ENCODE measurements around the gene SLC2A4RG.

Gene SLC2A4RG

GRCh38 chr20:63742381-63743024 lies 2.9 kb downstream of the SLC2A4RG start:
- DNase-seq, result no peak

GRCh38 chr20:63743210-63743970 lies 3.8 kb downstream of the SLC2A4RG start:
- no peak for DNase-seq

- DNase-seq, result no peak
Measured at GRCh38 chr20:63744158-63744557, 4.6 kb downstream of the SLC2A4RG start.

GRCh38 chr20:63744574-63745423 lies 5.2 kb downstream of the SLC2A4RG start:
- DNase-seq, result no peak

- DNase-seq, result no peak
Measured at GRCh38 chr20:63745424-63745805, 5.8 kb downstream of the SLC2A4RG start.

GRCh38 chr20:63745961-63746731 lies 6.6 kb downstream of the SLC2A4RG start:
- DNase-seq, result no peak

GRCh38 chr20:63746751-63747315 lies 7.3 kb downstream of the SLC2A4RG start:
- DNase-seq, result no peak

GRCh38 chr20:63747622-63748069 lies 8.1 kb downstream of the SLC2A4RG start:
- no peak for DNase-seq

GRCh38 chr20:63748070-63748933 lies 8.7 kb downstream of the SLC2A4RG start:
- no peak for DNase-seq

- no peak for DNase-seq
Measured at GRCh38 chr20:63748934-63749270, 9.3 kb downstream of the SLC2A4RG start.

GRCh38 chr20:63749597-63750508 lies 10.3 kb downstream of the SLC2A4RG start:
- DNase-seq, result no peak

- no peak for DNase-seq
Measured at GRCh38 chr20:63750807-63751470, 11.4 kb downstream of the SLC2A4RG start.

- DNase-seq, result no peak
Measured at GRCh38 chr20:63751471-63752271, 12.1 kb downstream of the SLC2A4RG start.

- no peak for DNase-seq
Measured at GRCh38 chr20:63752411-63753101, 13.0 kb downstream of the SLC2A4RG start.

GRCh38 chr20:63753381-63753780 lies 13.8 kb downstream of the SLC2A4RG start:
- DNase-seq, result no peak

- DNase-seq, result no peak
Measured at GRCh38 chr20:63754008-63754407, 14.4 kb downstream of the SLC2A4RG start.

GRCh38 chr20:63755933-63756647 lies 16.5 kb downstream of the SLC2A4RG start:
- no peak for DNase-seq

GRCh38 chr20:63756648-63756991 lies 17.0 kb downstream of the SLC2A4RG start:
- no peak for DNase-seq

Data from NCI-H2081 treated with DMSO at 0.1 percent for 48 hours (cell line).